ENCODE data around the gene TACR1. TPM values are rescaled to one million over a fixed set of nuclear protein-coding genes. Genes with fewer than 3 reads are reported as not detected.

TACR1 gene
- polyA plus RNA-seq, 1 donor from 2014 or later, result 0.78 TPM

DNA sequence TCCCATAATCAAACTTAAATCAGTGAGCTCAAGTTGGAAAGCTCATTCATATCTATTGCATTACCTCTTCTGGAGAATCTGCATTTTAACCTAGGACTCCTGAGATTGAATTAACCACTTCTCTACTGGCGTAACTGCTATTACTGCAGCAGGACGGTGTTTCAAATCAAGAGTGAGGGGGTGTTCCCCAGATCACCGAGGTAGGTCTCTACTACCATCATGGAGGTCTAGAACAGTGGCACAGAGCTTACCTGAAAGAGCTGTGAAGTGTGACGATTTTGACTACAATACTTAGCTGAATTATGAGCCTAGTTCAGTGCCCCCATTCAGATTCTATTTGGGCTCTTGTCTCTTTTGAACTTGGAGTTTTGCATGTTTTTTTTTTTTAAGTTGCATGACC lies 121.4 kb downstream of the TACR1 start:
- TF ChIP-seq EP300 (conservative IDR thresholded peaks at IDR 0.05; ENCODE audit: poor library complexity, severe bottlenecking) (no peak), EZH2 (IDR thresholded peaks at IDR 0.05; ENCODE audit: borderline replicate concordance, insufficient read depth, low read length, poor library complexity, severe bottlenecking) (no peak), MXI1 (conservative IDR thresholded peaks at IDR 0.05; ENCODE audit: poor library complexity, severe bottlenecking) (no peak)
- TF ChIP-seq, protein P1, sequence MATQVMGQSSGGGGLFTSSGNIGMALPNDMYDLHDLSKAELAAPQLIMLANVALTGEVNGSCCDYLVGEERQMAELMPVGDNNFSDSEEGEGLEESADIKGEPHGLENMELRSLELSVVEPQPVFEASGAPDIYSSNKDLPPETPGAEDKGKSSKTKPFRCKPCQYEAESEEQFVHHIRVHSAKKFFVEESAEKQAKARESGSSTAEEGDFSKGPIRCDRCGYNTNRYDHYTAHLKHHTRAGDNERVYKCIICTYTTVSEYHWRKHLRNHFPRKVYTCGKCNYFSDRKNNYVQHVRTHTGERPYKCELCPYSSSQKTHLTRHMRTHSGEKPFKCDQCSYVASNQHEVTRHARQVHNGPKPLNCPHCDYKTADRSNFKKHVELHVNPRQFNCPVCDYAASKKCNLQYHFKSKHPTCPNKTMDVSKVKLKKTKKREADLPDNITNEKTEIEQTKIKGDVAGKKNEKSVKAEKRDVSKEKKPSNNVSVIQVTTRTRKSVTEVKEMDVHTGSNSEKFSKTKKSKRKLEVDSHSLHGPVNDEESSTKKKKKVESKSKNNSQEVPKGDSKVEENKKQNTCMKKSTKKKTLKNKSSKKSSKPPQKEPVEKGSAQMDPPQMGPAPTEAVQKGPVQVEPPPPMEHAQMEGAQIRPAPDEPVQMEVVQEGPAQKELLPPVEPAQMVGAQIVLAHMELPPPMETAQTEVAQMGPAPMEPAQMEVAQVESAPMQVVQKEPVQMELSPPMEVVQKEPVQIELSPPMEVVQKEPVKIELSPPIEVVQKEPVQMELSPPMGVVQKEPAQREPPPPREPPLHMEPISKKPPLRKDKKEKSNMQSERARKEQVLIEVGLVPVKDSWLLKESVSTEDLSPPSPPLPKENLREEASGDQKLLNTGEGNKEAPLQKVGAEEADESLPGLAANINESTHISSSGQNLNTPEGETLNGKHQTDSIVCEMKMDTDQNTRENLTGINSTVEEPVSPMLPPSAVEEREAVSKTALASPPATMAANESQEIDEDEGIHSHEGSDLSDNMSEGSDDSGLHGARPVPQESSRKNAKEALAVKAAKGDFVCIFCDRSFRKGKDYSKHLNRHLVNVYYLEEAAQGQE (IDR thresholded peaks at IDR 0.05; ENCODE audit: borderline replicate concordance), result no peak
- Histone ChIP-seq H2AFZ (ENCODE audit: low read depth, low read length) (no peak overlapping the region), H3K79me2 (replicated peaks; ENCODE audit: insufficient read depth, low read length) (no peaks in the 10 kb centered on the region), H3K27me3 (ENCODE audit: insufficient read depth, low read depth, low read length) (no peaks in the 10 kb centered on the region), H3K9me3 (ENCODE audit: low read length) (no peaks in the 10 kb centered on the region), H3K27ac (ENCODE audit: low read length) (no peak overlapping the region), H3K36me3 (ENCODE audit: insufficient read depth, low read length) (no peaks in the 10 kb centered on the region), H3K4me3 (ENCODE audit: low read length) (no peak overlapping the region), H4K20me1 (ENCODE audit: insufficient read depth) (no peaks in the 10 kb centered on the region), H3K9ac (ENCODE audit: low read length) (no peak overlapping the region), H3F3A (ENCODE audit: insufficient read depth, low read length, poor library complexity, severe bottlenecking) (no peaks in the 10 kb centered on the region), H3K9me2 (ENCODE audit: insufficient read depth, low read length) (no peaks in the 10 kb centered on the region), H3K4me2 (ENCODE audit: low read length) (no peak overlapping the region)

DNA sequence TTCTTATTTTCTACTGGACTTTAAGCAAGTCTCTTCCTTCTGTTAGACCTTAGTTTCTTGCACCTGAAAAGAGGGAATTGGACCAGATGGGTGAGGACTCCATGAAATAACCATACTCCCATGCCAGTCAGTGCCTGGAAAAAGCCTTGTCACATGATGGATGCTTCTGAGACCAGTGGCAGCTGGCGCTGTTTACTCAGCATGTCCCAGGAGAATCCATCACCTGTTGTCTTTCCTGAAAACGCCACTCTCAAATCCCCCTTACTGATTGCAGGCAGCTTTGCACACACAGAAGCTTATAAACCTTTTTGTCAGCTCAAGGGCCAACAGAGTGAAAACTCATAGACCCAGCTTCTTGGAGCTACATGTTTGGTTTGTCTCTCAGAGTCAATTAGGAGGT lies 123.2 kb downstream of the TACR1 start:
- H3K9me3 ChIP-seq (ENCODE audit: low read length), result no peaks in the 10 kb centered on the region
- H3K36me3 ChIP-seq (ENCODE audit: insufficient read depth, low read length), result no peaks in the 10 kb centered on the region
- TF ChIP-seq MXI1 (conservative IDR thresholded peaks at IDR 0.05; ENCODE audit: poor library complexity, severe bottlenecking), result no peak
- TF ChIP-seq, protein P1 (IDR thresholded peaks at IDR 0.05; ENCODE audit: borderline replicate concordance), result no peak
- TF ChIP-seq TAF1 (IDR thresholded peaks at IDR 0.05; ENCODE audit: low read depth), result no peak
- no peak for TF ChIP-seq POLR2AphosphoS5 (IDR thresholded peaks at IDR 0.05)
- TF ChIP-seq RAD21 (conservative IDR thresholded peaks at IDR 0.05), result no peak
- TF ChIP-seq, protein P2, sequence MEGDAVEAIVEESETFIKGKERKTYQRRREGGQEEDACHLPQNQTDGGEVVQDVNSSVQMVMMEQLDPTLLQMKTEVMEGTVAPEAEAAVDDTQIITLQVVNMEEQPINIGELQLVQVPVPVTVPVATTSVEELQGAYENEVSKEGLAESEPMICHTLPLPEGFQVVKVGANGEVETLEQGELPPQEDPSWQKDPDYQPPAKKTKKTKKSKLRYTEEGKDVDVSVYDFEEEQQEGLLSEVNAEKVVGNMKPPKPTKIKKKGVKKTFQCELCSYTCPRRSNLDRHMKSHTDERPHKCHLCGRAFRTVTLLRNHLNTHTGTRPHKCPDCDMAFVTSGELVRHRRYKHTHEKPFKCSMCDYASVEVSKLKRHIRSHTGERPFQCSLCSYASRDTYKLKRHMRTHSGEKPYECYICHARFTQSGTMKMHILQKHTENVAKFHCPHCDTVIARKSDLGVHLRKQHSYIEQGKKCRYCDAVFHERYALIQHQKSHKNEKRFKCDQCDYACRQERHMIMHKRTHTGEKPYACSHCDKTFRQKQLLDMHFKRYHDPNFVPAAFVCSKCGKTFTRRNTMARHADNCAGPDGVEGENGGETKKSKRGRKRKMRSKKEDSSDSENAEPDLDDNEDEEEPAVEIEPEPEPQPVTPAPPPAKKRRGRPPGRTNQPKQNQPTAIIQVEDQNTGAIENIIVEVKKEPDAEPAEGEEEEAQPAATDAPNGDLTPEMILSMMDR (IDR thresholded peaks at IDR 0.05; ENCODE audit: poor library complexity, severe bottlenecking), result no peak
- no peak for TF ChIP-seq EP300 (conservative IDR thresholded peaks at IDR 0.05; ENCODE audit: poor library complexity, severe bottlenecking)
- no peak for TF ChIP-seq EZH2 (IDR thresholded peaks at IDR 0.05; ENCODE audit: borderline replicate concordance, insufficient read depth, low read length, poor library complexity, severe bottlenecking)
- TF ChIP-seq SMC3 (conservative IDR thresholded peaks at IDR 0.05; ENCODE audit: poor library complexity), result no peak
- H3K27ac ChIP-seq (ENCODE audit: low read length), result no peak overlapping the region
- H3K4me3 ChIP-seq (ENCODE audit: low read length), result no peak overlapping the region
- H3K79me2 ChIP-seq (replicated peaks; ENCODE audit: insufficient read depth, low read length), result no peaks in the 10 kb centered on the region
- H4K20me1 ChIP-seq (ENCODE audit: insufficient read depth), result no peaks in the 10 kb centered on the region
- H3F3A ChIP-seq (ENCODE audit: insufficient read depth, low read length, poor library complexity, severe bottlenecking), result no peaks in the 10 kb centered on the region
- no peak overlapping the region for H3K9ac ChIP-seq (ENCODE audit: low read length)
- H2AFZ ChIP-seq (ENCODE audit: low read depth, low read length), result no peak overlapping the region
- H3K4me2 ChIP-seq (ENCODE audit: low read length), result no peak overlapping the region
- H3K9me2 ChIP-seq (ENCODE audit: insufficient read depth, low read length), result no peaks in the 10 kb centered on the region
- H3K27me3 ChIP-seq (ENCODE audit: insufficient read depth, low read depth, low read length), result no peaks in the 10 kb centered on the region
